A549 (cell line): ENCODE data around the gene ABI2. TPM values are rescaled to one million over a fixed set of nuclear protein-coding genes. Genes with fewer than 3 reads are reported as not detected.

Experiments
- ATAC-seq, 2 experiments: fragments of 200-7000 bp in 1 of 2; fragments of >200 bp in 1 of 2; cut with Nextera tagmentation in 1 of 2; cut with Tn5 transposase in 1 of 2; 3 replicates each; pipeline versions ENCODE4 v1.8.0 to v1.9.1; 2018 to 2020; ENCODE audit warnings: mild to moderate bottlenecking in 1 of 2, moderate library complexity in 1 of 2
- CTCF ChIA-PET: fragments of 300-600 bp; sonication (Branson Sonifier 250); formaldehyde crosslinking; extraction: SDS; loops from one replicate; lab custom pipeline; 2021; ENCODE audit warnings: antibody characterized with exemption, inconsistent platforms; lab: Yijun Ruan, JAX
- POLR2A ChIA-PET: fragments of 350-600 bp; formaldehyde crosslinking; extraction: SDS; loops from one replicate; lab custom pipeline; 2021; ENCODE audit warnings: antibody characterized with exemption, inconsistent platforms; lab: Yijun Ruan, JAX
- DNase-seq, 2 experiments: peaks; one replicate each; pipeline versions ENCODE4 v3.0.0 to v3.0.0-alpha.2; 2011 to 2016; ENCODE audit warnings: low read depth in 1 of 2, low spot score in 1 of 2
- FAIRE-seq: peaks from 2 replicates; lab custom pipeline; 2011; peaks lifted over from hg19 to GRCh38; lab: Jason Lieb, UNC
- H3K27ac ChIP-seq, 2 experiments: fragments of >200 bp; sonication (Bioruptor Twin); formaldehyde crosslinking; 3 replicates each; pipeline ENCODE4 v1.5.1; 2016 to 2017
- H3K4me1 ChIP-seq: fragments of >200 bp; sonication (Bioruptor Twin); formaldehyde crosslinking; 3 replicates; pipeline ENCODE4 v1.6.1; 2016
- H3K4me2 ChIP-seq: fragments of >200 bp; sonication (Bioruptor Twin); formaldehyde crosslinking; 3 replicates; pipeline ENCODE4 v1.6.1; 2016
- H3K4me3 ChIP-seq: fragments of >200 bp; sonication (Bioruptor Twin); formaldehyde crosslinking; 3 replicates; pipeline ENCODE4 v1.5.1; 2016
- H3K9me3 ChIP-seq: fragments of >200 bp; sonication (Bioruptor Twin); formaldehyde crosslinking; 3 replicates; pipeline ENCODE4 v1.6.1; 2016
- BHLHE40 ChIP-seq: IDR thresholded peaks from 2 replicates; pipeline ENCODE4 v1.6.1; 2012; ENCODE audit warnings: low read depth, low read length, inconsistent platforms
- CHD2 ChIP-seq: fragments of 150-350 bp; IDR thresholded peaks from 2 replicates; pipeline ENCODE4 v1.6.1; 2014; ENCODE audit warnings: low read length; ENCODE audit not compliant: partially characterized antibody
- CHD4 ChIP-seq: fragments of 200-600 bp; sonication (generic); IDR thresholded peaks from 2 replicates; pipeline ENCODE4 v1.6.1; 2016; ENCODE audit warnings: antibody characterized with exemption, mild to moderate bottlenecking, borderline replicate concordance
- EHMT2 ChIP-seq: fragments of 200-600 bp; sonication (generic); IDR thresholded peaks from 2 replicates; pipeline ENCODE4 v1.6.1; 2016; ENCODE audit warnings: antibody characterized with exemption, low read depth, mild to moderate bottlenecking, moderate library complexity
- ESRRA ChIP-seq: fragments of 150-350 bp; IDR thresholded peaks from 2 replicates; pipeline ENCODE4 v1.6.1; 2014; ENCODE audit warnings: mild to moderate bottlenecking, low read length, borderline replicate concordance
- FOSL2 ChIP-seq, 2 experiments: fragments of 450-650 bp in 1 of 2; fragments of >200 bp in 1 of 2; sonication (Bioruptor Twin) in 1 of 2; formaldehyde crosslinking; IDR thresholded peaks; 2 replicates each; pipeline versions ENCODE4 v1.5.0 to v1.6.1; 2016 to 2020; ENCODE audit warnings: mild to moderate bottlenecking in 1 of 2, moderate library complexity in 1 of 2
- HEYL ChIP-seq: fragments of 250-450 bp; sonication (Bioruptor Pico); IDR thresholded peaks from 2 replicates; pipeline ENCODE4 v1.8.0; 2021; ENCODE audit warnings: mild to moderate bottlenecking, moderate library complexity
- JUNB ChIP-seq: fragments of >200 bp; sonication (Bioruptor Twin); formaldehyde crosslinking; IDR thresholded peaks from 2 replicates; pipeline ENCODE4 v1.6.1; 2016
- KDM1A ChIP-seq: fragments of 200-600 bp; sonication (generic); IDR thresholded peaks from 2 replicates; pipeline ENCODE4 v1.6.1; 2016; ENCODE audit warnings: low read depth, mild to moderate bottlenecking
- MAFK ChIP-seq: fragments of 450-650 bp; IDR thresholded peaks from 2 replicates; pipeline ENCODE4 v1.6.1; 2014; ENCODE audit not compliant: partially characterized antibody
- MAZ ChIP-seq: fragments of 150-350 bp; IDR thresholded peaks from 2 replicates; pipeline ENCODE4 v1.6.1; 2014; ENCODE audit warnings: antibody characterized with exemption, low read depth, low read length, borderline replicate concordance
- MYC ChIP-seq: IDR thresholded peaks from 2 replicates; pipeline ENCODE4 v1.6.1; 2012; ENCODE audit warnings: mild to moderate bottlenecking, inconsistent platforms, low read length, improper control_type of control experiment, borderline replicate concordance
- NFE2L2 ChIP-seq: fragments of 150-350 bp; conservative IDR thresholded peaks from 2 replicates; pipeline ENCODE4 v1.6.1; 2014; ENCODE audit warnings: low read length
- NR3C1 ChIP-seq: fragments of >200 bp; sonication (Bioruptor Twin); formaldehyde crosslinking; IDR thresholded peaks from 3 replicates; pipeline ENCODE4 v1.6.1; 2017
- PHF8 ChIP-seq: fragments of 200-600 bp; sonication (generic); IDR thresholded peaks from 2 replicates; pipeline ENCODE4 v1.6.1; 2016; ENCODE audit warnings: low read depth, mild to moderate bottlenecking, antibody characterized with exemption, moderate library complexity, borderline replicate concordance
- RARB ChIP-seq: fragments of 250-450 bp; sonication (Bioruptor Pico); IDR thresholded peaks from 2 replicates; pipeline ENCODE4 v1.8.0; 2021; ENCODE audit warnings: mild to moderate bottlenecking, moderate library complexity
- RNF2 ChIP-seq: fragments of 200-600 bp; sonication (generic); IDR thresholded peaks from 2 replicates; pipeline ENCODE4 v1.6.1; 2016; ENCODE audit warnings: low read depth, mild to moderate bottlenecking, antibody characterized with exemption, moderate library complexity, borderline replicate concordance
- SMC3 ChIP-seq: fragments of >200 bp; sonication (Bioruptor Twin); formaldehyde crosslinking; IDR thresholded peaks from 3 replicates; pipeline ENCODE4 v1.6.1; 2018; ENCODE audit warnings: inconsistent platforms
- SREBF2 ChIP-seq: fragments of 450-650 bp; IDR thresholded peaks from 2 replicates; pipeline ENCODE4 v1.6.1; 2014; ENCODE audit warnings: mild to moderate bottlenecking, moderate library complexity
- TP53 ChIP-seq: fragments of 250-450 bp; sonication (Bioruptor Pico); IDR thresholded peaks from 2 replicates; pipeline ENCODE4 v1.5.0; 2021; ENCODE audit warnings: mild to moderate bottlenecking, moderate library complexity
- ZNF302 ChIP-seq: fragments of 250-450 bp; sonication (Bioruptor Pico); IDR thresholded peaks from 2 replicates; pipeline ENCODE4 v1.9.0; 2021; ENCODE audit warnings: inconsistent platforms, mild to moderate bottlenecking, moderate library complexity
- ZSCAN20 ChIP-seq: fragments of 250-450 bp; sonication (Bioruptor Pico); IDR thresholded peaks from 2 replicates; pipeline ENCODE4 v1.8.0; 2022; ENCODE audit warnings: mild to moderate bottlenecking, moderate library complexity
- WGBS: methylation state at CpG from one replicate; pipeline ENCODE4 v1.1.6; 2017; ENCODE audit errors: missing lambda C conversion rate; 5-methylcytosine and 5-hydroxymethylcytosine counted together
- polyA plus RNA-seq, 4 experiments: library from polyadenylated mRNA; depleted of rRNA in 3 of 4; stranded (reverse); fragments of >200 nt; fragmentation: RNase III in 1 of 4; extraction: RNeasy Plus Mini Kit Qiagen cat#74134 plus additional on column Dnase treatment in 1 of 4; gene quantifications; 2 replicates in 3 of 4; 3 replicates in 1 of 4; pipeline ENCODE4 v1.2.3, GENCODE V29; 2011 to 2017
- TF ChIP-seq, protein P1 (sequence below): fragments of >200 bp; sonication (Bioruptor Twin); formaldehyde crosslinking; IDR thresholded peaks from 2 replicates; pipeline ENCODE4 v1.6.1; 2016

ABI2 gene
- polyA plus RNA-seq, 2 of the 4 experiments (the other 2 are of a cell fraction), result 36.2 to 51.1 TPM

DNA sequence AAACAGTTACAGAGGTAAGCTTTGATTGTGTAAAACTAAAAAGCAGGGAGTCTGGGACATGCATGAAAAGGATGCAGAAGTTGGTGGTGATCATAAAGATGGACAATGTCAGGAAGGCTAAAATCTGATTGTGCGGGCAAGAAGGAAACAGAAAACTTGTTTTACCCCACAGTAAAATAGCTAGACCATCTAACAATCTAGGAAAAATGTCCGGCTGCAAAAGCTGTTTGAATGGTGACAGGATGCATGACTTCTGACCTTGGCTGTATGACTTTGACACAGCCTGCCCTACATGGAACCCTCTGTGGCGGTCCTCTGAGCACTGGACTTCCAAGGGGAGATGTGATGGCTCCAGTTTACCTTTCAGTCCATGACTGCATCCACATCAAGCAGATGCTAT, 113.3 kb downstream of the ABI2 start (continued):
- no peak for TF ChIP-seq PHF8
- TF ChIP-seq, all 56 proteins: peak for 0

DNA sequence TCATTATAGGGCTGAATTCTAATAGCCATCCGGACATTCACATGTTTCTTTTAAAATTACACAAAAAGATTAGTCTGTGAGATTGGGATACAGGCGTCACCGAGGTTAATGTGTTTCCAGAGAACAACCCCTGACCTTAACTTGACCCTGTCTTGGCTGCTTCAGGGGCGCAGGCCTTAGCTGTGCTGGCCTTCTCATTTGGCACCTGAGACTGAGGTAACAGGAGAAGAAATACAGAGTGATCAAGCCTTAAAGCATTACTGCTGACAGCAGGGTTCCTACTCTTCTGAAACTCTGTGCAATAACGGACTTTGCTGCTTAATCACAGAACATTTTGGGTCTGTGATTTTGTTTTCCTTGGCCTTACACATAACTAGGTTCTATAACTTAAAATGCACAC, 114.3 kb downstream of the ABI2 start:
- no peak overlapping the region for H3K4me2 ChIP-seq
- H3K27ac ChIP-seq, result no peak overlapping the region
- no peak for TF ChIP-seq RARB (CRISPR knock-in tag)
- no peak for TF ChIP-seq NR3C1
- no peak for ATAC-seq
- DNase-seq, result no peak
- H3K4me3 ChIP-seq, result no peak overlapping the region
- 83% methylated on average over 5 of the region's 5 CpGs for WGBS
- FAIRE-seq, result no peak
- peaks cover 5% of the 10 kb centered on the region; the same call in 1 of the 3 replicates for H3K4me1 ChIP-seq
- CTCF ChIA-PET, result interaction anchor here (1.3 to 3.4 kb wide), 2 partner anchors 12 to 14 kb away, joined by 7 to 19 read pairs; no protein-coding TSS in a partner anchor
- POLR2A ChIA-PET, result no interaction called here
- no peaks in the 10 kb centered on the region for H3K9me3 ChIP-seq

DNA sequence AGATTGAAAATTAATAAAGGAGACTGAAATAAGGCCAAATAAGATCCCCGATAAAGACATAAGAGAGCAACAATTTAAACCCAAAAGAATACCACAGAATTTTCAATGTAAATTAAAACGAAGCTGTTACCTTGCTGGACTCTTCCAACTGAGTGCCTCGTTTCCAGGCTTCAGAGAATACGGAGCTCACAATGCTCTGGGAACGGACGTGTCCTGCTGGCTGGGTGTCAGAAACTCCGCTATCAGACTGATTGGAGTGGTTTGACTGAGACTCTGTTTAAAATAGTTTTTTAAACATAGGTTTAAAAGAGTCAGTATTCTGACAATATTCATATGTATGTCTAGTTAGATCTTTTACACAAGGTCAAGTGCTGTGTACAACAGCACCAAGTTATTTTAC, 116.5 kb downstream of the ABI2 start:
- Histone ChIP-seq H3K4me3 (no peak overlapping the region), H3K27ac (no peak overlapping the region), H3K4me2 (no peak overlapping the region), H3K9me3 (no peaks in the 10 kb centered on the region), H3K4me1 (no peaks in the 10 kb centered on the region)
- CTCF ChIA-PET, result interaction anchor here (1.4 kb wide), 1 partner anchor 9 kb away, joined by 7 read pairs; no protein-coding TSS in a partner anchor
- TF ChIP-seq FOSL2 (IDR thresholded peaks at IDR 0.05) (no peak), FOSL2 (CRISPR knock-in tag; IDR thresholded peaks at IDR 0.05) (no peak), BHLHE40 (no peak), EHMT2 (no peak), NR3C1 (no peak), MAZ (no peak), NFE2L2 (no peak), TP53 (CRISPR knock-in tag) (no peak), ZNF302 (CRISPR knock-in tag) (no peak), JUNB (no peak), SREBF2 (no peak), CHD2 (no peak), ESRRA (no peak), HEYL (CRISPR knock-in tag) (no peak), CHD4 (no peak), MYC (no peak), ZSCAN20 (CRISPR knock-in tag) (no peak)
- TF ChIP-seq, protein P1, sequence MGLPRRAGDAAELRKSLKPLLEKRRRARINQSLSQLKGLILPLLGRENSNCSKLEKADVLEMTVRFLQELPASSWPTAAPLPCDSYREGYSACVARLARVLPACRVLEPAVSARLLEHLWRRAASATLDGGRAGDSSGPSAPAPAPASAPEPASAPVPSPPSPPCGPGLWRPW, result no peak
- 90% methylated on average over 7 of the region's 7 CpGs for WGBS
- POLR2A ChIA-PET, result interaction anchor here (0.6 kb wide), 1 partner anchor 8 kb away, joined by 4 read pairs; no protein-coding TSS in a partner anchor
- ATAC-seq (no peak), FAIRE-seq (no peak), DNase-seq (no peak)

- DNase-seq (no peak), ATAC-seq (no peak), FAIRE-seq (no peak)
- Histone ChIP-seq H3K4me1 (peaks cover 10% of the 10 kb centered on the region), H3K9me3 (no peaks in the 10 kb centered on the region), H3K4me2 (no peak overlapping the region), H3K27ac (no peak overlapping the region), H3K4me3 (no peak overlapping the region)
- 79% methylated on average over 3 of the region's 3 CpGs for WGBS
- CTCF ChIA-PET, result no interaction called here
- TF ChIP-seq RNF2, result no peak
- TF ChIP-seq KDM1A, result no peak
- TF ChIP-seq, protein P1, result no peak
- TF ChIP-seq SMC3, result no peak
- peak; percentile 89 for TF ChIP-seq MAFK
- no peak for TF ChIP-seq FOSL2 (IDR thresholded peaks at IDR 0.05)
- no peak for TF ChIP-seq FOSL2 (CRISPR knock-in tag; IDR thresholded peaks at IDR 0.05)
- POLR2A ChIA-PET, result interaction anchor here (0.7 kb wide), 1 partner anchor 10 kb away, joined by 4 read pairs; no protein-coding TSS in a partner anchor
Observed at GRCh38 chr2:203446071-203446481, 117.9 kb downstream of the ABI2 start.
